ENCODE data around the gene CMTM8. TPM values are rescaled to one million over a fixed set of nuclear protein-coding genes. Genes with fewer than 3 reads are reported as not detected.

Gene CMTM8
- total RNA-seq, 4 donors from 2014 or later, result 4.8 to 18.3 (median 5.2) TPM

- DNase-seq (ENCODE audit: low spot score), result no peak
- TF ChIP-seq CTCF (IDR thresholded peaks at IDR 0.05), result no peak
- no peak for ATAC-seq (ENCODE audit: low FRiP score)
These were observed 78.5 kb downstream of the CMTM8 start for GRCh38 chr3:32316976-32317375.

GRCh38 chr3:32319607-32320006, 81.1 kb downstream of the CMTM8 start:
- DNase-seq (ENCODE audit: low spot score) (no peak), ATAC-seq (ENCODE audit: low FRiP score) (no peak)
- TF ChIP-seq CTCF (IDR thresholded peaks at IDR 0.05), result no peak

GRCh38 chr3:32320080-32320479, 81.6 kb downstream of the CMTM8 start:
- ATAC-seq (ENCODE audit: low FRiP score) (no peak), DNase-seq (ENCODE audit: low spot score) (no peak)
- TF ChIP-seq CTCF (IDR thresholded peaks at IDR 0.05), result no peak

GRCh38 chr3:32321095-32321790, 82.8 kb downstream of the CMTM8 start:
- ATAC-seq (ENCODE audit: low FRiP score) (no peak), DNase-seq (ENCODE audit: low spot score) (no peak)
- TF ChIP-seq CTCF (IDR thresholded peaks at IDR 0.05), result no peak

- DNase-seq (ENCODE audit: low spot score), result no peak
- no peak for ATAC-seq (ENCODE audit: low FRiP score)
- no peak for TF ChIP-seq CTCF (IDR thresholded peaks at IDR 0.05)
These were observed 83.8 kb downstream of the CMTM8 start for GRCh38 chr3:32322311-32322710.

- ATAC-seq (ENCODE audit: low FRiP score) (no peak), DNase-seq (ENCODE audit: low spot score) (no peak)
- no peak for TF ChIP-seq CTCF (IDR thresholded peaks at IDR 0.05)
These were observed 85.1 kb downstream of the CMTM8 start for GRCh38 chr3:32323604-32324003.

- ATAC-seq (ENCODE audit: low FRiP score), result no peak
- no peak for DNase-seq (ENCODE audit: low spot score)
- TF ChIP-seq CTCF (IDR thresholded peaks at IDR 0.05), result no peak
These were observed 86.7 kb downstream of the CMTM8 start for GRCh38 chr3:32325201-32325600.

Data from omental fat pad (tissue), 4 donors.